Measurements from ENCODE around the gene TNFSF8. TPM values are rescaled to one million over a fixed set of nuclear protein-coding genes. Genes with fewer than 3 reads are reported as not detected.

TNFSF8 gene
- total RNA-seq, 2 experiments from 2014 or later, result 30.3 to 34.5 TPM

DNA sequence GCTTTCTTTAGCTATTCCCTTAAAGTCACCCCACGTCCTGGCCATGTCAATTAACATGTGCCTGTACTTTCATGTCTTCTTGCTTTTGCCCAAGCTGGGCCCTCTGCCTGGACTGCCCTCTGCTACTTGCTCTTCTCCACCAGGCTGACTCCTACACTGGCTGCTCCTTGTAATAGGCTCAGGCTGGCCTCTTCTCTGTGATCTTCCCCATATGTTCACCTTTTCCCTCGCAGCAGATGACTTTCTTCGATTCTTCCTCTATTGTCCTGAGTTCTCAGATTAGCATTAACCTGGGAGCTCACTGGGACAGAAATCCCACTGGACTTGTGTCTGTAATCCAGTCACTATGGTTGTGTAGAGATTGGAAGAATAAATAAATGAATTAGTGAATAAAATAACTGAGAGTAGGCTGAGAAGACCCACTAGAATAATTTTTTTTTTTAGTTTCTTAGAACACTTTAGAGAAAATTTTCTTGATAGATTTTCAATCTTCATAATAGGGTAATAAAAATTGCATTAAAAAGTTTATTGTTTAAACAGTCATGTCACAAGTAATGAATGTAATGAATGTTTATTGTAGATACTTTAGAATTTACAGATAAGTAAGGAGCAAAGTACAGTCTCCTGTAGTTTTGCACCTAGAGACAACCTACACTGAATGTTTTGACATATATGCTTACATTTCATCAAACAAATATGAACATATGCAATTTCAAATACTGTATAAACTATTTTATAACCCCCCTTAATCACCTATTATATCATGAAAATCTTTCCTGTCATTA lies 77.1 kb downstream of the TNFSF8 start:
- Mint-ChIP-seq H3K27ac (no peak overlapping the region), H3K4me1 (peaks cover 9% of the 10 kb centered on the region), H3K36me3 (peaks cover 2% of the 10 kb centered on the region), H3K4me3 (no peak overlapping the region), H3K27me3 (peaks cover 3% of the 10 kb centered on the region), H3K9me3 (ENCODE audit: low read depth) (no peaks in the 10 kb centered on the region)
- CTCF ChIA-PET, result interaction anchor here (0.6 kb wide), 1 partner anchor 48 kb away, joined by 3 read pairs; the partner anchor contains the start of gene TNFSF15
- no peak for DNase-seq
- no peak for ATAC-seq

DNA sequence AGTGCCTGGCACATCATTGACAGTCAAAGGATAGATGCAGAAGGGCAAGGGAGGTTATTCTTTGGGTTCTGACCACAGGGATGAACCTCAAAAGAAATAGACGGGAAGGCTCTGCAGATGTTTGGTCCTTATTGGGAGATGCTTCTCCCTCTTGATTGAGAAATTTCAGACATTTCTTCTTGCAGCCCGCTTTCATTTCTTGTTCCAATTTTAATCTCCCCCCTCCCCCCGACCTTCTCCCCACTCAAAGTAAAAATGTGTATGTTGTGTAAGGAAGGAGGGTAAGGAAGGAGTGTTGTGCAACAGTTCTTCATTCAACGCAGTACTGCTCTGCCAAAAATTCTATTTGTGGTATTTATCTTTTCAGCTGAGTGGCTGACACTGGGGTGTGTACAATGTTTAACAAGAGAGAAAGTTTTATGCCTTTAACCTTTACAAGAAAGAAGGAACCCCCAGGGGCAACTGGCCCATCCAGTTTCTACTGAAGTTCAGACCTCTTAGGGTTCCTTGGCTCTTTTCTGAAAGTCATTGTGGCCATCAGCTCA lies 78.3 kb downstream of the TNFSF8 start:
- CTCF ChIA-PET, result no interaction called here
- peaks cover 9% of the 10 kb centered on the region for H3K4me1 Mint-ChIP-seq
- no peak overlapping the region for H3K4me3 Mint-ChIP-seq
- H3K9me3 Mint-ChIP-seq (ENCODE audit: low read depth), result no peaks in the 10 kb centered on the region
- no peak overlapping the region for H3K27ac Mint-ChIP-seq
- H3K27me3 Mint-ChIP-seq, result peaks cover 3% of the 10 kb centered on the region
- DNase-seq, result no peak
- H3K36me3 Mint-ChIP-seq, result no peaks in the 10 kb centered on the region
- ATAC-seq, result no peak

DNA sequence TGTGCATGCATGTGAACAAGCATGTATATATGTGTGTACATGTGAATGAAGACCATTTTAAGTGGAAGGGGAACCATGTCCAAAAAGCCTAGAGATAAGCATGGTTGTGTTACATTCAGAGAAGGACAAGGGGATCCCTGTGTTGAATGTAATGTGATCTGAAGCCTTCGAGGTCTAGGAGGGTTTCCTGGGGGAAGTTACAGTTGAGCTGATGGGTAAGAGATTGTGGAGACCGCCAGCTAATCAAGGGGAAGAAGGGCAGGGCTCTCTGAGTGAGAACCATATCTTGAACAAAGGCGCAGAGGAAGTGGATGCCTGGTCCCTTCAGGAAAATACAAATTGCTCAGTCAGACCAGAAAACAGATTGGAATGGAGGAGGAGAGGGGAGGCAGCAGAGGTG lies 79.1 kb downstream of the TNFSF8 start:
- Mint-ChIP-seq H3K9me3 (ENCODE audit: low read depth) (no peaks in the 10 kb centered on the region), H3K4me1 (peaks cover 9% of the 10 kb centered on the region), H3K27ac (no peak overlapping the region), H3K36me3 (no peaks in the 10 kb centered on the region), H3K27me3 (peaks cover 3% of the 10 kb centered on the region), H3K4me3 (no peak overlapping the region)
- CTCF ChIA-PET, result no interaction called here
- ATAC-seq (no peak), DNase-seq (no peak)

Other genes starting within 250 kb of the TNFSF8 start
- 1 to 10 TPM in 1 of 2 experiments, under 1 TPM in 1; 0.73 to 1.6 TPM for gene TEX48, start 248.4 kb downstream of the TNFSF8 start, total RNA-seq
- gene TNFSF15, start 124.6 kb downstream of the TNFSF8 start, total RNA-seq, result under 1 TPM; 0.06 to 0.16 TPM
- gene TNC, start 187.6 kb upstream of the TNFSF8 start, total RNA-seq, result under 1 TPM; 0.32 to 0.61 TPM